ENCODE results near the gene C2orf92. TPM values are rescaled to one million over a fixed set of nuclear protein-coding genes. Genes with fewer than 3 reads are reported as not detected.

The C2orf92 gene
- total and polyA plus RNA-seq, 7 donors = 2.9 to 22.7 (median 6.0) TPM; not detected in 2

- WGBS, 2 donors = 96 to 97% methylated on average over 20 of the region's 20 CpGs
Measured at GRCh38 chr2:97660044-97660774, 9.3 kb upstream of the C2orf92 start.

GRCh38 chr2:97660775-97661389 lies 8.6 kb upstream of the C2orf92 start:
- H3K27me3 ChIP-seq = no peaks in the 10 kb centered on the region
- intact Hi-C loops (cut with DNase I) = loop anchor here (5.0 to 10.0 kb wide), 2 partner anchors 944 to 1129 kb away; partner anchors contain the start of genes COA5 and UNC50

More at GRCh38 chr2:97660044-97660774, 9.3 kb upstream of the C2orf92 start:
- DNase-seq = no peak
- TF ChIP-seq POLR2AphosphoS5 (IDR thresholded peaks at IDR 0.05) (no peak), CTCF (IDR thresholded peaks at IDR 0.05) (no peak), POLR2A (IDR thresholded peaks at IDR 0.05) (no peak), EP300 (IDR thresholded peaks at IDR 0.05) (no peak)
- H3K4me1 ChIP-seq = peaks cover 0 to 37% (median 28%) of the 10 kb centered on the region in 4 donors
- no peak overlapping the region for H3K4me3 ChIP-seq
- H3K27ac ChIP-seq = no peak overlapping the region
- intact Hi-C loops (cut with DNase I) = loop anchor here (5.0 to 10.0 kb wide), 2 partner anchors 945 to 1128 kb away; partner anchors contain the start of genes COA5 and UNC50
- H3K36me3 ChIP-seq = peaks cover 6 to 50% (median 24%) of the 10 kb centered on the region in 4 donors
- no peaks in the 10 kb centered on the region for H3K9me3 ChIP-seq
- H3K27me3 ChIP-seq = no peaks in the 10 kb centered on the region

GRCh38 chr2:97661927-97662326 lies 7.6 kb upstream of the C2orf92 start:
- H3K27ac ChIP-seq = peak overlapping the region in 3 of 4 donors; percentile 93 to 98 (median 96)
- 83 to 85% methylated on average over 6 of the region's 6 CpGs for WGBS, 2 donors
- H3K27me3 ChIP-seq = no peaks in the 10 kb centered on the region
- no peaks in the 10 kb centered on the region for H3K9me3 ChIP-seq
- intact Hi-C loops (cut with DNase I) = loop anchor here (2.0 to 10.0 kb wide), 3 partner anchors 71 to 1130 kb away; partner anchors contain the start of genes COA5 and UNC50
- peaks cover 6 to 35% (median 17%) of the 10 kb centered on the region in 4 donors for H3K36me3 ChIP-seq
- no peak for DNase-seq
- no peak overlapping the region for H3K4me3 ChIP-seq
- H3K4me1 ChIP-seq = peaks cover 0 to 38% (median 28%) of the 10 kb centered on the region in 4 donors
- TF ChIP-seq EP300 (IDR thresholded peaks at IDR 0.05) (no peak), POLR2AphosphoS5 (IDR thresholded peaks at IDR 0.05) (no peak), POLR2A (IDR thresholded peaks at IDR 0.05) (no peak), CTCF (IDR thresholded peaks at IDR 0.05) (no peak)

More at GRCh38 chr2:97660775-97661389, 8.6 kb upstream of the C2orf92 start:
- WGBS, 2 donors = 89 to 90% methylated on average over 18 of the region's 18 CpGs
- no peak overlapping the region for H3K4me3 ChIP-seq
- peaks cover 6 to 46% (median 24%) of the 10 kb centered on the region in 4 donors for H3K36me3 ChIP-seq
- peaks cover 0 to 38% (median 28%) of the 10 kb centered on the region in 4 donors for H3K4me1 ChIP-seq
- H3K9me3 ChIP-seq = no peaks in the 10 kb centered on the region
- no peak overlapping the region for H3K27ac ChIP-seq
- no peak for DNase-seq
- TF ChIP-seq POLR2A (IDR thresholded peaks at IDR 0.05) (no peak), POLR2AphosphoS5 (IDR thresholded peaks at IDR 0.05) (no peak), EP300 (IDR thresholded peaks at IDR 0.05) (no peak), CTCF (IDR thresholded peaks at IDR 0.05) (no peak)

- no peaks in the 10 kb centered on the region for H3K27me3 ChIP-seq
- TF ChIP-seq POLR2AphosphoS5 (IDR thresholded peaks at IDR 0.05) (no peak), EP300 (IDR thresholded peaks at IDR 0.05) (no peak), POLR2A (IDR thresholded peaks at IDR 0.05) (no peak), CTCF (IDR thresholded peaks at IDR 0.05) (no peak)
- peaks cover 6 to 30% (median 13%) of the 10 kb centered on the region in 4 donors for H3K36me3 ChIP-seq
- H3K4me3 ChIP-seq = peak overlapping the region; percentile 65 to 83 (median 76)
- WGBS, 2 donors = 34 to 39% methylated on average over 12 of the region's 12 CpGs
- no peaks in the 10 kb centered on the region for H3K9me3 ChIP-seq
- peak overlapping the region; percentile 93 to 98 (median 97) for H3K27ac ChIP-seq
- no peak for DNase-seq
- peaks cover 0 to 38% (median 28%) of the 10 kb centered on the region in 4 donors for H3K4me1 ChIP-seq
- intact Hi-C loops (cut with DNase I) = loop anchor here (2.0 to 10.0 kb wide), 3 partner anchors 72 to 1130 kb away; partner anchors contain the start of genes COA5 and UNC50
Measured at GRCh38 chr2:97662386-97662894, 7.1 kb upstream of the C2orf92 start.

Data from sigmoid colon (tissue), 7 donors.